Stomach (tissue), 4 donors: Measurements from ENCODE around the gene MAGI2.

Experiments used
- CTCF ChIP-seq, 7 experiments: fragments of 450-650 bp in 4 of 7; fragments of 200-600 bp in 3 of 7; sonication (generic) in 3 of 7; IDR thresholded peaks; one replicate each; pipeline ENCODE4 v1.5.1; 2016 to 2019; ENCODE audit warnings: antibody characterized with exemption in 7 of 7, control low read depth in 2 of 7, mild to moderate bottlenecking in 1 of 7
- POLR2A ChIP-seq, 4 donors: fragments of 450-650 bp; IDR thresholded peaks; one replicate each; pipeline ENCODE4 v1.6.1; 2016; ENCODE audit warnings: antibody characterized with exemption in 4 of 4, control low read depth in 2 of 4, mild to moderate bottlenecking in 1 of 4, moderate library complexity in 1 of 4
- POLR2AphosphoS5 ChIP-seq, 3 donors: sonication (generic); formaldehyde crosslinking; IDR thresholded peaks; one replicate each; pipeline ENCODE4 v1.6.1; 2016; ENCODE audit warnings: antibody characterized with exemption in 3 of 3

GRCh38 chr7:78571292-78571691 is 882.2 kb downstream of the MAGI2 start:
- TF ChIP-seq POLR2A (IDR thresholded peaks at IDR 0.05) = no peak
- TF ChIP-seq CTCF (IDR thresholded peaks at IDR 0.05) = no peak
- no peak for TF ChIP-seq POLR2AphosphoS5 (IDR thresholded peaks at IDR 0.05)
